ENCODE data around the gene NAT14.

The NAT14 gene

DNA sequence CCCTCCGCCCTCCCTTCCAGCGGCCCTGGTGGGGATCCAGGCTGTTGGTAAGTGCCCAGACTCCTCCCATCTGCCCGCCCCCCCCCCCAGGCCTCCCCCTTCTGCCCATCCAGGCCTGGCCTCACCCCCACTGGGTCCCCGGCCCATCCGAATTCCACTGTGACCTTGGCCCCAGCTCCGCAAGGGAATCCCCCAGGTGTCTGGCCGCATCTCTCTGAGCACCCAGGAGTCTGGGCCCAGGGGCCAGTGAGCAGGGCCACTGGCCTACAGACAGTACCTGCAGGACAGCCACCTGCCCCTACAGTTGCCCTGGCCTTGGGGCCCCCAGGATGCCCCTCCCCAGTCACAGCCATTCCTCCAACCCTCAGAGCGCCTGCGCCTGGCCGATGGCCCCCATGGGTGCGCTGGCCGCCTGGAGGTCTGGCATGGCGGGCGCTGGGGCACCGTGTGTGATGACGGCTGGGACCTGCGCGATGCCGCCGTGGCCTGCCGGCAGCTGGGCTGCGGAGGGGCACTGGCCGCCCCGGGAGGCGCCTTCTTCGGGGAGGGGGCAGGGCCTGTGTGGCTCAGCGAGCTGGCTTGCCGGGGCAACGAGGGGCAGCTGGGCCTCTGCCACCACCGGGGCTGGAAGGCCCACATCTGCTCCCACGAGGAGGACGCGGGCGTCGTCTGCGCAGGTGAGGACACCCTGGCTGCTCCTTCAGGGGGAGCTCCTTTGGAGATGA, 4.2 kb downstream of the NAT14 start:
- WGBS (ENCODE audit: extremely low coverage, insufficient coverage, low lambda C conversion rate), result no CpG with 5 or more reads among the region's 36 CpGs
- H3K79me2 ChIP-seq (ENCODE audit: control insufficient read depth, insufficient read depth, low read length), result no peaks in the 10 kb centered on the region
- peaks cover 8% of the 10 kb centered on the region for H3K4me1 ChIP-seq (ENCODE audit: control insufficient read depth, low read depth, low read length)

DNA sequence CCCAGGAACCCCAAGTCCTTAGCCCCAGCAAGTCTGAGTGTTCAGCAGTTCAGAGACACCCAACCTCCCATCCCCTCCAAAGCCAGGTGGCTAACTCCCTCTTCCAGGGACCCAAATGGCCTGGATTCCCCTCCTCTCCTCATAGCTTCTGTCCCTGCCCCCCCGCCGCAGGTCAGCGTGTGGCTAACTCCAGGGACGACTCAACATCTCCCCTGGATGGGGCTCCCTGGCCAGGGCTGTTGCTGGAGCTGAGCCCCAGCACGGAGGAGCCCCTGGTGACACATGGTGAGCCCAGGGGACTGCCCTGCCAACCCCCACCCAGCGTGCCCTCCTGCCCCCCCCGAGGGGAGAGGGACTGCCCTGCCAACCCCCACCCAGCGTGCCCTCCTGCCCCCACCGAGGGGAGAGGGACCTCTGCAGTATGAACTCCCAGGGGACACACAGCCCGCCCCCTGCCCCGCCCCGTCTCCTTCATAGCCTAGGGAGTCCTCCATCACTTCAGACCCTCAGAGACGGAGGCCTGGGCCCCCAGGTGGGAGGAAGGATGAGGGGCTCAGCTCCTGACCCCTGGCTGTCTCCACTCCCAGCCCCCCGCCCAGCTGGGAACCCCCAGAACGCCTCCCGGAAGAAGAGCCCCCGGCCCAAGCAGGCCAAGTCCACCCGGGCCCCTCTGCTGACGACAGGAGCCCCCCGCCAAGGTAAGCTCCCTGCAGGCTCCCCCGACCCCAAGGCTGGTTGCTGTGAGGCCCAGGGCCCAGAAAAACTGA, 4.9 kb downstream of the NAT14 start:
- no peak for DNase-seq
- Histone ChIP-seq H3K4me3 (ENCODE audit: low read length) (no peak overlapping the region), H3K4ac (ENCODE audit: low read depth, low read length) (no peak overlapping the region), H3K27me3 (ENCODE audit: insufficient read depth, low read length, poor library complexity) (no peaks in the 10 kb centered on the region), H4K5ac (ENCODE audit: low read length) (no peak overlapping the region), H2BK15ac (replicated peaks; ENCODE audit: low read depth) (no peak overlapping the region), H2AK5ac (ENCODE audit: low read length) (no peak overlapping the region), H3K9ac (ENCODE audit: low read length) (peak overlapping the region; percentile 44), H3K56ac (ENCODE audit: low read length) (peak overlapping the region; percentile 54), H2BK120ac (ENCODE audit: low read depth, low read length) (no peak overlapping the region), H2BK5ac (ENCODE audit: low read length) (no peak overlapping the region), H4K8ac (ENCODE audit: low read depth, low read length) (no peak overlapping the region), H3K79me2 (ENCODE audit: control insufficient read depth, insufficient read depth, low read length) (no peaks in the 10 kb centered on the region), H3K79me1 (ENCODE audit: low read length) (peaks cover 2% of the 10 kb centered on the region), H3K4me2 (ENCODE audit: low read length) (no peak overlapping the region), H3K27ac (ENCODE audit: low read depth, low read length) (no peak overlapping the region), H3K23ac (ENCODE audit: low read length) (no peak overlapping the region), H3K4me1 (ENCODE audit: control insufficient read depth, low read depth, low read length) (peaks cover 8% of the 10 kb centered on the region), H3K36me3 (ENCODE audit: control insufficient read depth, insufficient read depth, low read length) (no peaks in the 10 kb centered on the region), H3K18ac (ENCODE audit: low read length) (no peak overlapping the region)
- no CpG with 5 or more reads among the region's 21 CpGs for WGBS (ENCODE audit: extremely low coverage, insufficient coverage, low lambda C conversion rate)

More for the DNA sequence above, 4.2 kb downstream of the NAT14 start:
- Histone ChIP-seq H3K23ac (ENCODE audit: low read length) (no peak overlapping the region), H2BK5ac (ENCODE audit: low read length) (no peak overlapping the region), H3K79me1 (ENCODE audit: low read length) (peaks cover 2% of the 10 kb centered on the region), H3K36me3 (ENCODE audit: control insufficient read depth, insufficient read depth, low read length) (no peaks in the 10 kb centered on the region), H3K27ac (ENCODE audit: low read depth, low read length) (no peak overlapping the region), H3K4me3 (ENCODE audit: low read length) (no peak overlapping the region), H3K4ac (ENCODE audit: low read depth, low read length) (no peak overlapping the region), H2AK5ac (ENCODE audit: low read length) (no peak overlapping the region), H4K5ac (ENCODE audit: low read length) (no peak overlapping the region), H3K18ac (ENCODE audit: low read length) (no peak overlapping the region), H4K8ac (ENCODE audit: low read depth, low read length) (no peak overlapping the region), H2BK120ac (ENCODE audit: low read depth, low read length) (no peak overlapping the region), H3K27me3 (ENCODE audit: insufficient read depth, low read length, poor library complexity) (no peaks in the 10 kb centered on the region), H3K4me2 (ENCODE audit: low read length) (no peak overlapping the region), H3K56ac (ENCODE audit: low read length) (peak overlapping the region; percentile 54), H3K9ac (ENCODE audit: low read length) (peak overlapping the region; percentile 44), H2BK15ac (replicated peaks; ENCODE audit: low read depth) (no peak overlapping the region)
- DNase-seq, result no peak

DNA sequence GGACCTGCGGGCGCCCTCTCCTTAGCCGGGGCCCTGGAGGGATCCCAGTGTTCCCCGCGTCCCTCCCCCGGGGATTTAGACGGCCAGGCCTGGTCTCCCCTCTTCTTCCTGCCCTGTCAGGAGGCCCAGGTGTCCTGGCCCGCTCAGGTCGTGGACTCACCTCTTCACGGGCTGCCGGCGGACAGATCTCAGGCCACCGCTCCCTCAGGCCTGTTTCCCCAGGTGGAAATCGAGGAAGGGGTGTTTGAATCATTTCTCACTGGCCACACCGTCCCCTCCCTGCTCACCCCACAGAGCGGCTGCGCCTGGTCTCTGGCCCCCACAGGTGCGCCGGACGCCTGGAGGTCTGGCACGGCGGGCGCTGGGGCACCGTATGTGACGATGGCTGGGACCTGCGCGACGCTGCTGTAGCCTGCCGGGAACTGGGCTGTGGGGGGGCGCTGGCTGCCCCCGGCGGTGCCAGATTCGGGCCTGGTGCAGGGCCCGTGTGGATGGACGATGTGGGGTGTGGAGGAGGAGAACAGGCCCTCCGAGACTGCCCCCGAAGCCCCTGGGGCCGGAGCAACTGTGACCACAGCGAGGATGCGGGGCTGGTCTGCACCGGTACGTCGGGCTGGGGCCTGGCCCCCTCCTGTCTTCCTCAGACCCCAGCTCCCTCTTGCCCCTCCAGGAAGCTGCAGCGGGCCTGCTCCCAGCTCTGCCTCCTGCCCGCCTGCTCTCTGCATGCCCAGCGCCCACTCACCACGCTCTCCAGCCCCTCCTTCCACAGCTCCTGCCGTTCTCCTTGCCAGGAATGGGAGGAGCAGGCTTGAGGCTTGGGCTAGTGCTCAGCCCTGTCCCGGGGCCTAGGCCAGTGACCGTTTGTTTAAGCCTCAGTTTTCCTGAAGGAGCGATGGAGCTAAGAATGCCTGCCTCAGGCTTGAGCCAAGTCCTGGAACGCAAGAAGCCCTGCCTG, 5.8 kb downstream of the NAT14 start:
- no peak overlapping the region for H2BK15ac ChIP-seq (replicated peaks; ENCODE audit: low read depth)
- no peaks in the 10 kb centered on the region for H3K79me2 ChIP-seq (ENCODE audit: control insufficient read depth, insufficient read depth, low read length)
- no peaks in the 10 kb centered on the region for H3K27me3 ChIP-seq (ENCODE audit: insufficient read depth, low read length, poor library complexity)
- H2BK5ac ChIP-seq (ENCODE audit: low read length), result no peak overlapping the region
- H3K79me1 ChIP-seq (ENCODE audit: low read length), result peaks cover 2% of the 10 kb centered on the region
- H3K36me3 ChIP-seq (ENCODE audit: control insufficient read depth, insufficient read depth, low read length), result no peaks in the 10 kb centered on the region
- no peak overlapping the region for H3K18ac ChIP-seq (ENCODE audit: low read length)
- no peak for DNase-seq
- H4K5ac ChIP-seq (ENCODE audit: low read length), result no peak overlapping the region
- H3K9ac ChIP-seq (ENCODE audit: low read length), result no peak overlapping the region
- no peak overlapping the region for H3K56ac ChIP-seq (ENCODE audit: low read length)
- H4K8ac ChIP-seq (ENCODE audit: low read depth, low read length), result no peak overlapping the region
- WGBS (ENCODE audit: extremely low coverage, insufficient coverage, low lambda C conversion rate), result no CpG with 5 or more reads among the region's 52 CpGs
- H3K4me3 ChIP-seq (ENCODE audit: low read length), result no peak overlapping the region
- no peak overlapping the region for H2AK5ac ChIP-seq (ENCODE audit: low read length)
- no peak overlapping the region for H3K4ac ChIP-seq (ENCODE audit: low read depth, low read length)
- H3K4me1 ChIP-seq (ENCODE audit: control insufficient read depth, low read depth, low read length), result peaks cover 8% of the 10 kb centered on the region
- no peak overlapping the region for H3K4me2 ChIP-seq (ENCODE audit: low read length)
- H3K23ac ChIP-seq (ENCODE audit: low read length), result no peak overlapping the region
- no peak overlapping the region for H3K27ac ChIP-seq (ENCODE audit: low read depth, low read length)
- H2BK120ac ChIP-seq (ENCODE audit: low read depth, low read length), result no peak overlapping the region

DNA sequence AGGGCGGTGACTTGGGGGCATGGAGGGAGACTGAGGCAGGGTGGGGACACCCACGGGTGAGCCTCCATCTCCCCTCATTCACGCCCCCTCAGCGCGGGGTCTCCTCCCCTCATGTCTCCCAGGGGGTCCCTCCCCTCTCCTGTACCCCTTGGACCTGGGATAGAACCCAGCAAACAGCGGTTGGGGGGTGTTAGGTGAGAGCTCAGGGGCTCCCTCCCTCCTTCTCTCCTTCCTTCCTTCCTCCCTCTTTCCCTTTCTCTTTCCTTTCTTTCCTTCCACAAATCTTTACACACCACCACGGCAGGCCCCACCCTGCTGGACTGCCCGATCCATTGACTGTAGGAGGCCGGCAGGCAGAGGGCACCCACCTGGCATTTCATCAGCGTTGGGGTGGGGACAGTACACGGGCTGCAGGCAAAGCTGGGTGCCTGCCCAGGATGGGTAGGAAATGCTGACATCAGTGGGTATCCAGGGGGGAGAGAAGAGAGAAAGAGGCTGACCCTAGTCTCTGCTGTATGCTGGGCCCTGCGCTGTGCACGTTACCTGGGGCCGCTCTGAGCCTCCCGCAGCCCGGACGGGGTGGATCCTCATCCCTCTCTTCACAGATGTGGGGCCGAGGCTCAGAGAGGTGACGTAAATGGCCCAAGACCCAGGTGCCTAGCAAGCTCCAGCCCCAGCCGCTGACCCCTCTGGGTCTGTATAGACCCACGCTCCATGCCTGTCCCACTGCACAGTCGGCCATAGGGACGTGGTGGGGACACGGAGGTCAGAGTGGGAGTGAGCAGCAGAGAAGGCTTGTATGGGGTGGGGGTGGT, 6.8 kb downstream of the NAT14 start:
- Histone ChIP-seq H2BK15ac (replicated peaks; ENCODE audit: low read depth) (no peak overlapping the region), H3K56ac (ENCODE audit: low read length) (no peak overlapping the region), H3K27ac (ENCODE audit: low read depth, low read length) (no peak overlapping the region), H2BK120ac (ENCODE audit: low read depth, low read length) (no peak overlapping the region), H3K4ac (ENCODE audit: low read depth, low read length) (no peak overlapping the region), H2AK5ac (ENCODE audit: low read length) (no peak overlapping the region), H3K79me2 (ENCODE audit: control insufficient read depth, insufficient read depth, low read length) (no peaks in the 10 kb centered on the region), H3K18ac (ENCODE audit: low read length) (no peak overlapping the region), H3K9ac (ENCODE audit: low read length) (no peak overlapping the region), H3K36me3 (ENCODE audit: control insufficient read depth, insufficient read depth, low read length) (no peaks in the 10 kb centered on the region), H2BK5ac (ENCODE audit: low read length) (no peak overlapping the region), H3K4me1 (ENCODE audit: control insufficient read depth, low read depth, low read length) (peaks cover 8% of the 10 kb centered on the region), H3K79me1 (ENCODE audit: low read length) (no peaks in the 10 kb centered on the region), H4K8ac (ENCODE audit: low read depth, low read length) (no peak overlapping the region), H3K4me3 (ENCODE audit: low read length) (no peak overlapping the region), H3K23ac (ENCODE audit: low read length) (no peak overlapping the region), H3K4me2 (ENCODE audit: low read length) (no peak overlapping the region), H4K5ac (ENCODE audit: low read length) (no peak overlapping the region), H3K27me3 (ENCODE audit: insufficient read depth, low read length, poor library complexity) (no peaks in the 10 kb centered on the region)
- WGBS (ENCODE audit: extremely low coverage, insufficient coverage, low lambda C conversion rate), result no CpG with 5 or more reads among the region's 24 CpGs
- DNase-seq, result no peak

DNA sequence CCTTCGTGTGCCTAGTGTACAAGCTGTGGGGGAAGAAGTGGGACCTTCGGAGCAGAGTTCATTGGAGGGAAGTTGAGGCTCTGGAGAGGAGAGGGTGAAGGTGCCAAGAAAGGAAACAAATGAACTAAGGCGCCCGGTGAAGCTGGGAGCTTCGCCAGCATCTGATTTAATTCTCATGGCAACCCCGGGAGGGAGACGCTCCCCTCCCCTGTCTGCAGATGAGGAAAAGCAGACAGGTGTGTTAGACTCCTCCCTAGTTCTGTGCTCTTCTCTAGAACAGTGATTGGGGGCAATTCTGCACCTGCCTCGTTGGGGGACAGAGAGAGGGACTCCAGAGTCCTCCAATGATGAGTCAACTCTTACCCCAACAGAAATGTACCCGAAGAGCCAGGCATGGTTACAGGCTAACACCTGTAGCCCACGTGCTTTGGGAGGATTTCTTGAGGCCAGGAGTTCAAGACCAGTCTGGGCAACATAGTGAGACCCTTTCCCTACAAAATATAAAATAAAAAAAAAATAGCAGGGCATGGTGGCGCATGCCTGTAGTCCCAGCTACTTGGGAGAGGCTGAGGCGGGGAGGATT, 7.5 kb downstream of the NAT14 start:
- Histone ChIP-seq H3K4me3 (ENCODE audit: low read length) (no peak overlapping the region), H3K9ac (ENCODE audit: low read length) (no peak overlapping the region), H4K5ac (ENCODE audit: low read length) (no peak overlapping the region), H3K36me3 (ENCODE audit: control insufficient read depth, insufficient read depth, low read length) (no peaks in the 10 kb centered on the region), H3K27me3 (ENCODE audit: insufficient read depth, low read length, poor library complexity) (no peaks in the 10 kb centered on the region), H3K27ac (ENCODE audit: low read depth, low read length) (no peak overlapping the region), H4K8ac (ENCODE audit: low read depth, low read length) (no peak overlapping the region), H3K23ac (ENCODE audit: low read length) (no peak overlapping the region), H3K56ac (ENCODE audit: low read length) (no peak overlapping the region), H3K79me1 (ENCODE audit: low read length) (no peaks in the 10 kb centered on the region), H3K4me1 (ENCODE audit: control insufficient read depth, low read depth, low read length) (peaks cover 3% of the 10 kb centered on the region), H3K4me2 (ENCODE audit: low read length) (no peak overlapping the region), H3K79me2 (ENCODE audit: control insufficient read depth, insufficient read depth, low read length) (no peaks in the 10 kb centered on the region), H2AK5ac (ENCODE audit: low read length) (no peak overlapping the region), H2BK5ac (ENCODE audit: low read length) (no peak overlapping the region), H3K18ac (ENCODE audit: low read length) (no peak overlapping the region), H2BK15ac (replicated peaks; ENCODE audit: low read depth) (no peak overlapping the region), H2BK120ac (ENCODE audit: low read depth, low read length) (no peak overlapping the region), H3K4ac (ENCODE audit: low read depth, low read length) (no peak overlapping the region)
- no peak for DNase-seq
- no CpG with 5 or more reads among the region's 12 CpGs for WGBS (ENCODE audit: extremely low coverage, insufficient coverage, low lambda C conversion rate)
